ENCODE results near the gene TBC1D5.

DNA sequence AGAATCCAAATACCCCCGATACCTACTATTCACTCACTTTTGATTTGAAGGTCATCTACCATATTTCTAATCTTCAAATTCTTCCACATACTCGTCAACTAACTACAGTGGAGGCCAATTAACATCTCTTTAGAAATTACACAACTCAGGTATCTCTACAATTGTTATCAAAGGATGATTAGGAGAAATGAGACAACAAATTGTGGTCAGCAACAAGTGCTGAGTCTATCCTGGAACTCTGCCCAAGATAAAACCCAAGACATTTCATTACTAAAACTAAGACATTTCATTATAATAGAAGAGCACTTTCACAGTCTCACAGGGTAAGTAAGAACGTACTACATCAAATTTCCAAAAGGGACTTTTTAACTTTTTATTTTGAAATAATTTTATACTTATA, 100.0 kb downstream of the TBC1D5 start:
- TF ChIP-seq, protein P1, sequence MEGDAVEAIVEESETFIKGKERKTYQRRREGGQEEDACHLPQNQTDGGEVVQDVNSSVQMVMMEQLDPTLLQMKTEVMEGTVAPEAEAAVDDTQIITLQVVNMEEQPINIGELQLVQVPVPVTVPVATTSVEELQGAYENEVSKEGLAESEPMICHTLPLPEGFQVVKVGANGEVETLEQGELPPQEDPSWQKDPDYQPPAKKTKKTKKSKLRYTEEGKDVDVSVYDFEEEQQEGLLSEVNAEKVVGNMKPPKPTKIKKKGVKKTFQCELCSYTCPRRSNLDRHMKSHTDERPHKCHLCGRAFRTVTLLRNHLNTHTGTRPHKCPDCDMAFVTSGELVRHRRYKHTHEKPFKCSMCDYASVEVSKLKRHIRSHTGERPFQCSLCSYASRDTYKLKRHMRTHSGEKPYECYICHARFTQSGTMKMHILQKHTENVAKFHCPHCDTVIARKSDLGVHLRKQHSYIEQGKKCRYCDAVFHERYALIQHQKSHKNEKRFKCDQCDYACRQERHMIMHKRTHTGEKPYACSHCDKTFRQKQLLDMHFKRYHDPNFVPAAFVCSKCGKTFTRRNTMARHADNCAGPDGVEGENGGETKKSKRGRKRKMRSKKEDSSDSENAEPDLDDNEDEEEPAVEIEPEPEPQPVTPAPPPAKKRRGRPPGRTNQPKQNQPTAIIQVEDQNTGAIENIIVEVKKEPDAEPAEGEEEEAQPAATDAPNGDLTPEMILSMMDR (IDR thresholded peaks at IDR 0.05): no peak
- no peak for TF ChIP-seq POLR2A (IDR thresholded peaks at IDR 0.05)
